Transverse colon (tissue), 4 donors: ENCODE results near the gene KCNJ14. TPM values are rescaled to one million over a fixed set of nuclear protein-coding genes. Genes with fewer than 3 reads are reported as not detected.

Experiments used
- DNase-seq: peaks from one replicate; pipeline ENCODE4 v3.0.0-alpha.2; 2019
- H3K27ac ChIP-seq, 4 donors: fragments of 200-600 bp; sonication (generic); 2 replicates each; pipeline ENCODE4 v1.5.1; 2016 to 2018; ENCODE audit warnings: inconsistent platforms in 4 of 4
- H3K27me3 ChIP-seq: fragments of 200-600 bp; sonication (generic); 2 replicates; pipeline ENCODE4 v1.5.1; 2017; ENCODE audit warnings: inconsistent platforms
- H3K36me3 ChIP-seq, 4 donors: fragments of 200-600 bp; sonication (generic); 2 replicates each; pipeline ENCODE4 v1.5.1; 2017 to 2019; ENCODE audit warnings: inconsistent platforms in 4 of 4
- H3K4me1 ChIP-seq, 4 donors: fragments of 200-600 bp; sonication (generic); 2 replicates each; pipeline ENCODE4 v1.5.1; 2017 to 2020; ENCODE audit warnings: inconsistent platforms in 4 of 4
- H3K4me3 ChIP-seq, 4 donors: fragments of 200-600 bp; sonication (generic); 1 replicate in 1 of 4; 2 replicates in 3 of 4; pipeline versions ENCODE4 v1.5.1 to v1.6.1; 2017 to 2019; ENCODE audit warnings: inconsistent platforms in 4 of 4
- H3K9me3 ChIP-seq, 2 donors: fragments of 200-600 bp; sonication (generic); 2 replicates each; pipeline ENCODE4 v1.5.1; 2017 to 2019; ENCODE audit warnings: inconsistent platforms in 2 of 2
- CTCF ChIP-seq, 5 experiments: fragments of 200-600 bp in 3 of 5; fragments of 450-650 bp in 2 of 5; sonication (generic) in 3 of 5; IDR thresholded peaks; 1 replicate in 2 of 5; 2 replicates in 3 of 5; pipeline ENCODE4 v1.5.1; 2016 to 2017; ENCODE audit warnings: antibody characterized with exemption in 5 of 5, inconsistent platforms in 3 of 5, mild to moderate bottlenecking in 2 of 5, moderate library complexity in 1 of 5
- EP300 ChIP-seq: sonication (generic); formaldehyde crosslinking; IDR thresholded peaks from one replicate; pipeline ENCODE4 v1.6.1; 2017; ENCODE audit warnings: antibody characterized with exemption, low read depth
- POLR2A ChIP-seq: fragments of 450-650 bp; IDR thresholded peaks from one replicate; pipeline ENCODE4 v1.6.1; 2016; ENCODE audit warnings: antibody characterized with exemption, mild to moderate bottlenecking, moderate library complexity
- POLR2AphosphoS5 ChIP-seq, 3 donors: sonication (generic); formaldehyde crosslinking; IDR thresholded peaks; one replicate each; pipeline ENCODE4 v1.6.1; 2016; ENCODE audit warnings: antibody characterized with exemption in 3 of 3
- WGBS, 2 donors: methylation state at CpG; one replicate each; pipeline ENCODE4 v1.1.5; 2018; ENCODE audit warnings: low coverage in 1 of 2; 5-methylcytosine and 5-hydroxymethylcytosine counted together
- in situ Hi-C, 4 donors: fragments of 200-750 bp; cut with MboI; loops; one replicate each; pipeline versions ENCODE4 v1.15.0 to v1.15.1; 2017; ENCODE audit warnings: low sequenced_read_pairs in 3 of 4, low pct_ligation_motif_present in 1 of 4, low pct_unique_long_range_greater_than_20kb in 1 of 4
- intact Hi-C: fragments of 100-400 bp; cut with DNase I; formaldehyde crosslinking; loops from one replicate; pipeline ENCODE4 v1.15.1; 2023; ENCODE audit warnings: low total_unique reads
- total RNA-seq, 4 donors: library from RNA; depleted of rRNA; stranded (reverse); fragments of >200 nt; gene quantifications; one replicate each; pipeline ENCODE4 v1.1.0, GENCODE V29; 2016

Gene KCNJ14
- total RNA-seq, 4 donors from 2014 or later: 0.41 to 0.64 TPM; not detected in 2

- TF ChIP-seq CTCF (IDR thresholded peaks at IDR 0.05) (no peak), POLR2A (no peak), POLR2AphosphoS5 (IDR thresholded peaks at IDR 0.05) (no peak), EP300 (no peak)
- H3K27ac ChIP-seq: no peak overlapping the region
- no peaks in the 10 kb centered on the region for H3K9me3 ChIP-seq
- WGBS, 2 donors: 69 to 82% methylated on average over 4 to 39 of the region's 44 CpGs
- no peak overlapping the region for H3K4me3 ChIP-seq
- H3K4me1 ChIP-seq: peaks cover 3 to 26% (median 17%) of the 10 kb centered on the region in 4 donors
- intact Hi-C loops (no loop called here), in situ Hi-C loops (loop anchor here in 3 of 4 donors (10.0 kb wide), 1 partner anchor 85 kb away; no protein-coding TSS in a partner anchor)
- peaks cover 49% of the 10 kb centered on the region for H3K27me3 ChIP-seq
- H3K36me3 ChIP-seq: no peaks in the 10 kb centered on the region
- DNase-seq: no peak
These were observed 44.1 kb downstream of the KCNJ14 start for GRCh38 chr19:48499316-48500090.

GRCh38 chr19:48500830-48501493, 45.6 kb downstream of the KCNJ14 start:
- TF ChIP-seq POLR2AphosphoS5 (IDR thresholded peaks at IDR 0.05) (no peak), EP300 (no peak), POLR2A (no peak), CTCF (IDR thresholded peaks at IDR 0.05) (no peak)
- DNase-seq: no peak
- Histone ChIP-seq H3K27me3 (peaks cover 49% of the 10 kb centered on the region), H3K4me3 (peak overlapping the region in 2 of 4 donors; percentile 11 to 32), H3K36me3 (no peaks in the 10 kb centered on the region), H3K9me3 (no peaks in the 10 kb centered on the region), H3K27ac (peak overlapping the region in 1 of 4 donors; percentile 29), H3K4me1 (peaks cover 0 to 22% (median 11%) of the 10 kb centered on the region in 4 donors)
- WGBS, 2 donors: 53% methylated on average over 31 of the region's 32 CpGs; no CpG with 5 or more reads in 1 of the 2 donors
- intact Hi-C loops: no loop called here
- in situ Hi-C loops: loop anchor here in 3 of 4 donors (10.0 kb wide), 1 partner anchor 84 kb away; no protein-coding TSS in a partner anchor

GRCh38 chr19:48501494-48502349, 46.3 kb downstream of the KCNJ14 start:
- WGBS, 2 donors: 4 to 11% methylated on average over 4 to 20 of the region's 20 CpGs
- Histone ChIP-seq H3K36me3 (no peaks in the 10 kb centered on the region), H3K27ac (peak overlapping the region in 1 of 4 donors; percentile 29), H3K27me3 (peaks cover 49% of the 10 kb centered on the region), H3K9me3 (no peaks in the 10 kb centered on the region), H3K4me3 (peak overlapping the region in 2 of 4 donors; percentile 11 to 32), H3K4me1 (peaks cover 0 to 22% (median 11%) of the 10 kb centered on the region in 4 donors)
- intact Hi-C loops: no loop called here
- TF ChIP-seq POLR2A (no peak), POLR2AphosphoS5 (IDR thresholded peaks at IDR 0.05) (no peak), EP300 (no peak), CTCF (IDR thresholded peaks at IDR 0.05) (no peak)
- in situ Hi-C loops: loop anchor here in 3 of 4 donors (10.0 kb wide), 1 partner anchor 83 kb away; no protein-coding TSS in a partner anchor
- peak; percentile 92 for DNase-seq
